K562 (cell line): ENCODE data around the gene CDT1. TPM values are rescaled to one million over a fixed set of nuclear protein-coding genes. Genes with fewer than 3 reads are reported as not detected.

Experiments
- BDP1 ChIP-seq: IDR thresholded peaks from 3 replicates; pipeline ENCODE4 v1.6.1; 2011; ENCODE audit not compliant: insufficient read length, insufficient read depth
- BHLHE40 ChIP-seq: IDR thresholded peaks from 2 replicates; pipeline ENCODE4 v1.6.1; 2011; ENCODE audit warnings: low read length, improper control_type of control experiment
- E2F6 ChIP-seq, 2 experiments: IDR thresholded peaks; 2 replicates each; pipeline ENCODE4 v1.6.1; 2011; ENCODE audit warnings: borderline replicate concordance in 1 of 2, control low read depth in 1 of 2, low read depth in 1 of 2, low read length in 1 of 2, mild to moderate bottlenecking in 1 of 2, mixed read lengths in 1 of 2, moderate library complexity in 1 of 2; ENCODE audit not compliant: insufficient read depth in 1 of 2, insufficient read length in 1 of 2, poor library complexity in 1 of 2, severe bottlenecking in 1 of 2; ENCODE audit errors: extremely low read depth in 1 of 2
- MAZ ChIP-seq, 2 experiments: fragments of 450-650 bp in 1 of 2; sonication (generic) in 1 of 2; formaldehyde crosslinking; IDR thresholded peaks in 1 of 2; conservative IDR thresholded peaks in 1 of 2; 2 replicates each; pipeline versions ENCODE4 v1.4.0 to v1.5.0; 2020; ENCODE audit warnings: mild to moderate bottlenecking in 1 of 2, missing genetic modification reagents in 1 of 2
- NCOA2 ChIP-seq, 2 experiments: fragments of 450-650 bp; IDR thresholded peaks; 2 replicates each; pipeline ENCODE4 v1.6.1; 2018; ENCODE audit warnings: mild to moderate bottlenecking in 2 of 2, moderate library complexity in 1 of 2; ENCODE audit not compliant: partially characterized antibody in 2 of 2
- NR3C1 ChIP-seq: sonication (generic); formaldehyde crosslinking; IDR thresholded peaks from 2 replicates; pipeline ENCODE4 v1.8.1; 2022; ENCODE audit warnings: missing genetic modification reagents
- POLR2G ChIP-seq: fragments of 200-400 bp; formaldehyde crosslinking; IDR thresholded peaks from 2 replicates; pipeline ENCODE4 v1.6.1; 2017; ENCODE audit warnings: low read depth, mild to moderate bottlenecking, antibody characterized with exemption, low read length, moderate library complexity
- SLC30A9 ChIP-seq: fragments of 250-450 bp; sonication (Bioruptor Pico); IDR thresholded peaks from 2 replicates; pipeline ENCODE4 v1.8.0; 2022; ENCODE audit warnings: mild to moderate bottlenecking, moderate library complexity
- SMAD1 ChIP-seq: fragments of 150-350 bp; IDR thresholded peaks from 2 replicates; pipeline ENCODE4 v1.6.1; 2014; ENCODE audit warnings: low read length, low read depth; ENCODE audit not compliant: partially characterized antibody
- TFAP4 ChIP-seq: sonication (generic); formaldehyde crosslinking; IDR thresholded peaks from 2 replicates; pipeline ENCODE4 v1.8.0; 2022; ENCODE audit warnings: missing genetic modification reagents, mild to moderate bottlenecking, moderate library complexity, borderline replicate concordance
- TGIF2 ChIP-seq: sonication (generic); formaldehyde crosslinking; IDR thresholded peaks from 2 replicates; pipeline ENCODE4 v1.8.1; 2022; ENCODE audit warnings: mild to moderate bottlenecking, missing genetic modification reagents, moderate library complexity
- polyA plus RNA-seq, 8 experiments: library from polyadenylated mRNA; depleted of rRNA in 4 of 8; stranded (reverse) in 5 of 8; unstranded in 3 of 8; fragments of >200 nt; fragmentation: Nextera tagmentation in 2 of 8; fragmentation: Illumina TruSeq in 1 of 8; extraction: Ambion mirVana in 2 of 8; extraction: Trizol in 1 of 8; gene quantifications; 2 replicates each; pipeline versions ENCODE4 v1.2.1 to v1.2.3, GENCODE V29; 2011 to 2014; ENCODE audit warnings: inconsistent platforms in 1 of 8, missing spikeins in 1 of 8
- total RNA-seq, 7 experiments: library from RNA; depleted of rRNA in 6 of 7; stranded (reverse); fragments of >200 nt in 6 of 7; fragmentation: Illumina TruSeq in 2 of 7; extraction: Trizol in 2 of 7; gene quantifications; 2 replicates each; pipeline versions ENCODE4 v1.2.1 to v1.2.3, GENCODE V29; 2011 to 2021; ENCODE audit warnings: low replicate concordance in 1 of 7
- TF ChIP-seq, protein P1 (sequence below): fragments of 200-800 bp; sonication (Bioruptor generic); IDR thresholded peaks from 2 replicates; pipeline ENCODE4 v1.6.1; 2017; ENCODE audit warnings: missing genetic modification characterization, missing compliant biosample characterization
- TF ChIP-seq, protein P2 (sequence below): fragments of 450-650 bp; IDR thresholded peaks from 2 replicates; pipeline ENCODE4 v1.6.1; 2018; ENCODE audit not compliant: partially characterized antibody

Gene CDT1
- total and polyA plus RNA-seq, 9 of the 15 experiments (the other 6 are each of a cell fraction or from before 2014, with no cell fraction given), result 0.92 to 178 (median 14.2) TPM

DNA sequence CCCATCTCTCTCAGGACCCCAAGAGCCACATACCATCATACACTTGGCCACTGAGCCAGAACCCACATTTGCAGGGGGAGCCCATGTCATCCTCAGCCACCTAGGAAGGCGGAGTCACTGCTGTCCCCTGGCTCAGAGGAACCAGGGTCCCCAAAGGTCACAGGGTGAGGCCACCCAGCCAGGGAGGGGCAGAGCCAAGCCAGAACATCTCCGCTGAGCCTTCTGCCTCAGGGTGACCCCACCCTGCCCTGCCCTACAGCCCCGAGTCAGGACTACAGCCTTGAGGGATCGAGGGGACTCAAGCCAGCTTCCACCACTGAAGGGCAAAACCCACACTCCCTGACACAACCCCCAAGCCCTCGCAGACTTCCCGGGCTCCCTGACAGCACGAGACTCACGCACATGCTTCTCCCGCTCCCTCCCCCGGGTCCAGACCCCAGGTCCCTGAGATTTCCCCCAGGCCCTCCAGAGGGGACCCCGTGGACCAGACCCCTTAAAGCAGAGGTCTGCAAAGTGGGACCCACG, 36.0 kb upstream of the CDT1 start (continued):
- TF ChIP-seq MAZ (CRISPR knock-in tag; conservative IDR thresholded peaks at IDR 0.05 in 1 of 2, IDR thresholded peaks at IDR 0.05 in 1 of 2) (0 out of 4 replicates have a peak, but pooled peaks of 1 of the 2 experiments have one; percentile 11), E2F6 (IDR thresholded peaks at IDR 0.05; ENCODE audit: borderline replicate concordance in 1 of 2, extremely low read depth in 1 of 2, insufficient read depth in 1 of 2, insufficient read length in 1 of 2, low read depth in 1 of 2, low read length in 1 of 2, poor library complexity in 1 of 2, severe bottlenecking in 1 of 2) (peak in 1 of 2 experiments; percentile 46), TFAP4 (peak; percentile 40; the same call in 1 of the 2 replicates), SLC30A9 (CRISPR knock-in tag) (no peak), POLR2G (peak; percentile 37; the same call in 1 of the 2 replicates), SMAD1 (no peak), NR3C1 (CRISPR knock-in tag) (no peak), TGIF2 (CRISPR knock-in tag) (peak; percentile 31; the same call in 1 of the 2 replicates), BHLHE40 (peak; percentile 45; the same call in 1 of the 2 replicates), BDP1 (no peak), NCOA2 (IDR thresholded peaks at IDR 0.05; ENCODE audit: partially characterized antibody in 2 of 2) (no peak)
- TF ChIP-seq, protein P1, sequence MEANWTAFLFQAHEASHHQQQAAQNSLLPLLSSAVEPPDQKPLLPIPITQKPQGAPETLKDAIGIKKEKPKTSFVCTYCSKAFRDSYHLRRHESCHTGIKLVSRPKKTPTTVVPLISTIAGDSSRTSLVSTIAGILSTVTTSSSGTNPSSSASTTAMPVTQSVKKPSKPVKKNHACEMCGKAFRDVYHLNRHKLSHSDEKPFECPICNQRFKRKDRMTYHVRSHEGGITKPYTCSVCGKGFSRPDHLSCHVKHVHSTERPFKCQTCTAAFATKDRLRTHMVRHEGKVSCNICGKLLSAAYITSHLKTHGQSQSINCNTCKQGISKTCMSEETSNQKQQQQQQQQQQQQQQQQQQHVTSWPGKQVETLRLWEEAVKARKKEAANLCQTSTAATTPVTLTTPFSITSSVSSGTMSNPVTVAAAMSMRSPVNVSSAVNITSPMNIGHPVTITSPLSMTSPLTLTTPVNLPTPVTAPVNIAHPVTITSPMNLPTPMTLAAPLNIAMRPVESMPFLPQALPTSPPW (CRISPR knock-in tag), result 0 out of 2 replicates have a peak, but pooled peaks have one; percentile 20
- TF ChIP-seq, protein P2, sequence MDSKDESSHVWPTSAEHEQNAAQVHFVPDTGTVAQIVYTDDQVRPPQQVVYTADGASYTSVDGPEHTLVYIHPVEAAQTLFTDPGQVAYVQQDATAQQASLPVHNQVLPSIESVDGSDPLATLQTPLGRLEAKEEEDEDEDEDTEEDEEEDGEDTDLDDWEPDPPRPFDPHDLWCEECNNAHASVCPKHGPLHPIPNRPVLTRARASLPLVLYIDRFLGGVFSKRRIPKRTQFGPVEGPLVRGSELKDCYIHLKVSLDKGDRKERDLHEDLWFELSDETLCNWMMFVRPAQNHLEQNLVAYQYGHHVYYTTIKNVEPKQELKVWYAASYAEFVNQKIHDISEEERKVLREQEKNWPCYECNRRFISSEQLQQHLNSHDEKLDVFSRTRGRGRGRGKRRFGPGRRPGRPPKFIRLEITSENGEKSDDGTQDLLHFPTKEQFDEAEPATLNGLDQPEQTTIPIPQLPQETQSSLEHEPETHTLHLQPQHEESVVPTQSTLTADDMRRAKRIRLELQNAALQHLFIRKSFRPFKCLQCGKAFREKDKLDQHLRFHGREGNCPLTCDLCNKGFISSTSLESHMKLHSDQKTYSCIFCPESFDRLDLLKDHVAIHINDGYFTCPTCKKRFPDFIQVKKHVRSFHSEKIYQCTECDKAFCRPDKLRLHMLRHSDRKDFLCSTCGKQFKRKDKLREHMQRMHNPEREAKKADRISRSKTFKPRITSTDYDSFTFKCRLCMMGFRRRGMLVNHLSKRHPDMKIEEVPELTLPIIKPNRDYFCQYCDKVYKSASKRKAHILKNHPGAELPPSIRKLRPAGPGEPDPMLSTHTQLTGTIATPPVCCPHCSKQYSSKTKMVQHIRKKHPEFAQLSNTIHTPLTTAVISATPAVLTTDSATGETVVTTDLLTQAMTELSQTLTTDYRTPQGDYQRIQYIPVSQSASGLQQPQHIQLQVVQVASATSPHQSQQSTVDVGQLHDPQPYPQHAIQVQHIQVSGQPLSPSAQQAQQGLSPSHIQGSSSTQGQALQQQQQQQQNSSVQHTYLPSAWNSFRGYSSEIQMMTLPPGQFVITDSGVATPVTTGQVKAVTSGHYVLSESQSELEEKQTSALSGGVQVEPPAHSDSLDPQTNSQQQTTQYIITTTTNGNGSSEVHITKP, result peak; percentile 61
